ENCODE measurements around the gene GNAQ.
"Not testable (repeated sequence)": the region's sequence is repeated elsewhere in the genome, so short reads cannot be mapped to it uniquely, and the experiment has no call there.

The GNAQ gene

DNA sequence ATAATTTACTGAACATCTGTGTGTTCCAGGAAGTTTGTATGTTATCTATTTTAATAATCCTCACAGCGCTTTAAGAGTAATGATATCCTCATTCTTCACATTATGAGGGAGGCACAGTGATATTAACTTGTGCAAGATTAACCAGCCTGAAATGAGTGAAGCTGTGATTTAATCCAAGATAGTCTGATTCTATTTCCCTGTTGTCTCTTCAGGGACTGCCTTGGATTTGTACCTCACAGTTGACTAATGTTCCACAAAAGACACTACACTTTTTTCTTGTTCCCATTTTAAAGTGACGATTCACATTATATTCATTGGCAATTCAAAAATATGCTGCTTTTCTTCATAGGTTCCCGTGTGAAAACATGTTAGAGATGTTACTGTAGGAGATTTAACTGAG lies 258.2 kb downstream of the GNAQ start:
- no peak overlapping the region for H3K9ac ChIP-seq (ENCODE audit: low read length in 2 of 2)
- no peak overlapping the region for H3K27ac ChIP-seq (ENCODE audit: low read length)
- peaks cover 0 to 2% of the 10 kb centered on the region in 2 donors for H3K36me3 ChIP-seq (ENCODE audit: control insufficient read depth in 2 of 2, insufficient read depth in 2 of 2, low read length in 2 of 2)
- no peaks in the 10 kb centered on the region for H3K4me1 ChIP-seq (ENCODE audit: control insufficient read depth, insufficient read depth, low read length)
- no peaks in the 10 kb centered on the region for H3K27me3 ChIP-seq (ENCODE audit: control insufficient read depth in 1 of 2, insufficient read depth in 2 of 2, low read length in 2 of 2)
- no peaks in the 10 kb centered on the region for H3K9me3 ChIP-seq (ENCODE audit: control insufficient read depth in 2 of 2, low read length in 2 of 2)
- H3K4me3 ChIP-seq (ENCODE audit: low read length in 2 of 2): no peak overlapping the region

GRCh38 chr9:77772646-77773045 lies 259.0 kb downstream of the GNAQ start:
- Histone ChIP-seq H3K9me3 (ENCODE audit: control insufficient read depth in 2 of 2, low read length in 2 of 2) (no peaks in the 10 kb centered on the region), H3K36me3 (ENCODE audit: control insufficient read depth in 2 of 2, insufficient read depth in 2 of 2, low read length in 2 of 2) (peaks cover 0 to 2% of the 10 kb centered on the region in 2 donors), H3K27ac (ENCODE audit: low read length) (no peak overlapping the region), H3K4me3 (ENCODE audit: low read length in 2 of 2) (no peak overlapping the region), H3K27me3 (ENCODE audit: control insufficient read depth in 1 of 2, insufficient read depth in 2 of 2, low read length in 2 of 2) (no peaks in the 10 kb centered on the region), H3K4me1 (ENCODE audit: control insufficient read depth, insufficient read depth, low read length) (no peaks in the 10 kb centered on the region), H3K9ac (ENCODE audit: low read length in 2 of 2) (no peak overlapping the region)

DNA sequence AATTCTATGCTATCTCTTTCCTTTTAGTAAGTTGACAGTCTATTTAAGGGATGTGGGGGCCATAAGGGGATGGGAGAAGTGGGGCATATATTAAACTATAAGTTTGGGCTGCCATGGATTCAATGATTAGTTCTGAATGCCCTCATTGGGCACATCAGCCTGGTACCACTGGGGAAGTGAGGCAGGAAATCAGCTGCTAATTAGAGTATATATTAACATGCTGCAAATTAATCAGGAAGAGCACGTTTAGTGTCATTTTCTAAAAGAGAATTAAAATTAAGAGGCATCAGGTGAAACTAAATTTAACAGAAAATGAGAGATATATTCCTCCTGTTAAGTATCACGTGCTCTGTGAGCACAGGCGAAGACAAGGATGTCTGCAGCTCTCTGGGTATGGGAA lies 260.4 kb downstream of the GNAQ start:
- Histone ChIP-seq H3K36me3 (ENCODE audit: control insufficient read depth in 2 of 2, insufficient read depth in 2 of 2, low read length in 2 of 2) (peaks cover 0 to 2% of the 10 kb centered on the region in 2 donors), H3K27ac (ENCODE audit: low read length) (no peak overlapping the region), H3K9me3 (ENCODE audit: control insufficient read depth in 2 of 2, low read length in 2 of 2) (no peaks in the 10 kb centered on the region), H3K4me3 (ENCODE audit: low read length in 2 of 2) (no peak overlapping the region), H3K9ac (ENCODE audit: low read length in 2 of 2) (no peak overlapping the region), H3K27me3 (ENCODE audit: control insufficient read depth in 1 of 2, insufficient read depth in 2 of 2, low read length in 2 of 2) (no peaks in the 10 kb centered on the region), H3K4me1 (ENCODE audit: control insufficient read depth, insufficient read depth, low read length) (no peaks in the 10 kb centered on the region)

DNA sequence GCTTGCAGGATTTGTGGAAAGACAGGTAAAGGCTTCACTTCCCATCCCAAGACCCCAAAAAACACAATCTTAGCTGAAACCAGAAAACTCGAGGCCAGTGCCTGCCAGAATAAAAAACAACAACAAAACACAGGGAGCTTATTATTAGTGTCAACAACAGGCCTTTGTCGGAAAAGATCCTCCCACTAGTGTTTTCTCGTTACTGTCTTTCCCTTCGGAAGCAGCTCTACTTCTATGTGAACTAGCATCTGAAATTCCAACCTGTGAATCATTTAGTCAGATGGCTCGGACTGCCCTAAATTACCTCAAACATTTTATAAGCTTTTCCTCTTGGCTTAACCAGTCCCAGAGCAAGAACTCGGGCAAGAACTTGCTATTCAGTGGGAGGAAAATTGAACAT lies 261.3 kb downstream of the GNAQ start:
- Histone ChIP-seq H3K9ac (ENCODE audit: low read length in 2 of 2) (no peak overlapping the region), H3K4me3 (ENCODE audit: low read length in 2 of 2) (no peak overlapping the region), H3K27ac (ENCODE audit: low read length) (no peak overlapping the region), H3K9me3 (ENCODE audit: control insufficient read depth in 2 of 2, low read length in 2 of 2) (no peaks in the 10 kb centered on the region), H3K4me1 (ENCODE audit: control insufficient read depth, insufficient read depth, low read length) (no peaks in the 10 kb centered on the region), H3K27me3 (ENCODE audit: control insufficient read depth in 1 of 2, insufficient read depth in 2 of 2, low read length in 2 of 2) (no peaks in the 10 kb centered on the region), H3K36me3 (ENCODE audit: control insufficient read depth in 2 of 2, insufficient read depth in 2 of 2, low read length in 2 of 2) (no peaks in the 10 kb centered on the region)

DNA sequence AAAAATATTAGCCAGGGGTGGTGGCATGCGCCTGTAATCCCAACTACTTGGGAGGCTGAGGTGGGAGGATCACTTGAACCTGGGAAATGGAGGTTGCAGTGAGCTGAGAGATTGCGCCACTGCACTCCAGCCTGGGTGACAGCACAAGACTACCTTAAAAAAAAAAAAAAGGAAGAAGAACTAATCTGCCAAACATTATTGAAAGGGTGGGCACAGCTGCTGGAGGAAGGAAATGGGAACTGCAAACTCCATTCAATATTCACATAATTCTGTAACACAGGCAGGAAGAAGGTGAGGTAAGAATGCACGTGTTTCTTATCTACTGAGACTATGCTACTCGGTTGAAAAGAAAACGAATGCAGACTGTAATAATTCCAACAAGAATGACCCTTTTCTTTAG lies 262.4 kb downstream of the GNAQ start:
- H3K27me3 ChIP-seq (ENCODE audit: control insufficient read depth in 1 of 2, insufficient read depth in 2 of 2, low read length in 2 of 2): no peaks in the 10 kb centered on the region
- H3K4me3 ChIP-seq (ENCODE audit: low read length in 2 of 2): no peak overlapping the region
- H3K9me3 ChIP-seq (ENCODE audit: control insufficient read depth in 2 of 2, low read length in 2 of 2): no peaks in the 10 kb centered on the region
- H3K4me1 ChIP-seq (ENCODE audit: control insufficient read depth, insufficient read depth, low read length): no peaks in the 10 kb centered on the region
- no peak overlapping the region for H3K27ac ChIP-seq (ENCODE audit: low read length)
- no peak overlapping the region for H3K9ac ChIP-seq (ENCODE audit: low read length in 2 of 2)
- H3K36me3 ChIP-seq (ENCODE audit: control insufficient read depth in 2 of 2, insufficient read depth in 2 of 2, low read length in 2 of 2): no peaks in the 10 kb centered on the region

DNA sequence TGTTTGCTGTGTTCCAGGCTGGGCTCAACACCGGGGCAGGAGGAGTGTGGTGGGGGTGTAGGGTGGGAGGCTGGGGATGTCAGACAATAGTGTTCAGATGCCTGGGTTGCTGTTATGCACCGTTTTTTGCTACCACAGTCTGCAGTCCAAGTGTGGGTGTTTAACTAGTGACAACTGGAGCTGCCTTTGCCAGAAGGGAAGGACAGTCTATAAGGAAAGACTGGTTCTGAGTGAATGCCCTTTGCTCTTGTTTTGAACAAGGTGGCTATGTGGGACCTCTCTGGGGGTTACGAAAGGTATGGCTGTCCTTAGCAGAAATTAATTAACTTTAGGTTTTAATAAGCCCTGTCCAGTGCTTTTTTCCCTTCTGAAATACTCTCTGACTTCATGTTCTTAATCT lies 265.0 kb downstream of the GNAQ start:
- Histone ChIP-seq H3K9me3 (ENCODE audit: control insufficient read depth in 2 of 2, low read length in 2 of 2) (no peaks in the 10 kb centered on the region), H3K27ac (ENCODE audit: low read length) (no peak overlapping the region), H3K9ac (ENCODE audit: low read length in 2 of 2) (no peak overlapping the region), H3K4me1 (ENCODE audit: control insufficient read depth, insufficient read depth, low read length) (no peaks in the 10 kb centered on the region), H3K27me3 (ENCODE audit: control insufficient read depth in 1 of 2, insufficient read depth in 2 of 2, low read length in 2 of 2) (no peaks in the 10 kb centered on the region), H3K4me3 (ENCODE audit: low read length in 2 of 2) (no peak overlapping the region), H3K36me3 (ENCODE audit: control insufficient read depth in 2 of 2, insufficient read depth in 2 of 2, low read length in 2 of 2) (no peaks in the 10 kb centered on the region)

- Histone ChIP-seq H3K4me1 (ENCODE audit: control insufficient read depth, insufficient read depth, low read length) (no peaks in the 10 kb centered on the region), H3K36me3 (ENCODE audit: control insufficient read depth in 2 of 2, insufficient read depth in 2 of 2, low read length in 2 of 2) (no peaks in the 10 kb centered on the region), H3K9me3 (ENCODE audit: control insufficient read depth in 2 of 2, low read length in 2 of 2) (no peaks in the 10 kb centered on the region), H3K4me3 (ENCODE audit: low read length in 2 of 2) (no peak overlapping the region), H3K27ac (ENCODE audit: low read length) (no peak overlapping the region), H3K9ac (ENCODE audit: low read length in 2 of 2) (no peak overlapping the region), H3K27me3 (ENCODE audit: control insufficient read depth in 1 of 2, insufficient read depth in 2 of 2, low read length in 2 of 2) (no peaks in the 10 kb centered on the region)
These were observed 265.8 kb downstream of the GNAQ start for GRCh38 chr9:77765781-77766259.

GRCh38 chr9:77764894-77765780 lies 266.5 kb downstream of the GNAQ start:
- H3K9me3 ChIP-seq (ENCODE audit: control insufficient read depth in 2 of 2, low read length in 2 of 2): no peaks in the 10 kb centered on the region
- no peak overlapping the region for H3K9ac ChIP-seq (ENCODE audit: low read length in 2 of 2)
- no peak overlapping the region for H3K4me3 ChIP-seq (ENCODE audit: low read length in 2 of 2)
- no peaks in the 10 kb centered on the region for H3K4me1 ChIP-seq (ENCODE audit: control insufficient read depth, insufficient read depth, low read length)
- no peaks in the 10 kb centered on the region for H3K27me3 ChIP-seq (ENCODE audit: control insufficient read depth in 1 of 2, insufficient read depth in 2 of 2, low read length in 2 of 2)
- H3K27ac ChIP-seq (ENCODE audit: low read length): no peak overlapping the region
- H3K36me3 ChIP-seq (ENCODE audit: control insufficient read depth in 2 of 2, insufficient read depth in 2 of 2, low read length in 2 of 2): no peaks in the 10 kb centered on the region

DNA sequence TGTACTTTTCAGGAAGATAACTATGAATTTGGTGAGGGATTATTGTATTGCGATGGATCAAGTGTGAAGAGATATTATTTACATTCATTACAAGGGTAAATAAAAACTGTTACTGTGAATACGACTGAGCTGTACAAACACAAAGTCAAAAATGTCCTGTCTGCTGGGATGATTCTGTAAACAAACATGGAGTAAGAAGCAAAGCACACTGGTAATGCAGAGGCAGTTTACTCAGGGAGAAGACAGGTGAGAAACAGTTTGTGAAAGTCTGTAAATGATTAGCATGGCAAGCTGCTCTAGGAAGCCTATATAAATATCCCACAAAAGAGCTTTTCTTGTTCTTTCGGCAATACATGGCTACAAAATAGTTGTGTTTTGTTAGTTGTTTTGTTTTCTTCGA lies 268.0 kb downstream of the GNAQ start:
- Histone ChIP-seq H3K9ac (ENCODE audit: low read length in 2 of 2) (no peak overlapping the region), H3K4me3 (ENCODE audit: low read length in 2 of 2) (no peak overlapping the region), H3K27ac (ENCODE audit: low read length) (no peak overlapping the region), H3K36me3 (ENCODE audit: control insufficient read depth in 2 of 2, insufficient read depth in 2 of 2, low read length in 2 of 2) (no peaks in the 10 kb centered on the region), H3K9me3 (ENCODE audit: control insufficient read depth in 2 of 2, low read length in 2 of 2) (no peaks in the 10 kb centered on the region), H3K4me1 (ENCODE audit: control insufficient read depth, insufficient read depth, low read length) (no peaks in the 10 kb centered on the region), H3K27me3 (ENCODE audit: control insufficient read depth in 1 of 2, insufficient read depth in 2 of 2, low read length in 2 of 2) (no peaks in the 10 kb centered on the region)

DNA sequence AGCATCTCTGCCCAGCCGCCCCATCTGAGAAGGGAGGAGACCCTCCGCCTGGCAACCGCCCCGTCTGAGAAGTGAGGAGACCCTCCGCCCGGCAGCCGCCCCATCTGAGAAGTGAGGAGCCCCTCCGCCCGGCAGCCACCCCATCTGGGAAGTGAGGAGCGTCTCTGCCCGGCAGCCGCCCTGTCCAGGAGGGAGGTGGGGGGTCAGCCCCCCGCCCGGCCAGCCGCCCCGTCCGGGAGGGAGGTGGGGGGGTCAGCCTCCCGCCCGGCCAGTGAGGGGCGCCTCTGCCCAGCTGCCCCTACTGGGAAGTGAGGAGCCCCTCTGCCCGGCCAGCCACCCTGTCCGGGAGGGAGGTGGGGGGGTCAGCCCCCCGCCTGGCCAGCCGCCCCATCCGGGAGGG lies 270.7 kb downstream of the GNAQ start:
- H3K27ac ChIP-seq (ENCODE audit: low read length); H3K4me3 ChIP-seq (ENCODE audit: low read length in 2 of 2); H3K9ac ChIP-seq (ENCODE audit: low read length in 2 of 2); H3K4me1 ChIP-seq (ENCODE audit: control insufficient read depth, insufficient read depth, low read length); H3K27me3 ChIP-seq (ENCODE audit: control insufficient read depth in 1 of 2, insufficient read depth in 2 of 2, low read length in 2 of 2); H3K9me3 ChIP-seq (ENCODE audit: control insufficient read depth in 2 of 2, low read length in 2 of 2); H3K36me3 ChIP-seq (ENCODE audit: control insufficient read depth in 2 of 2, insufficient read depth in 2 of 2, low read length in 2 of 2): not testable (repeated sequence)

DNA sequence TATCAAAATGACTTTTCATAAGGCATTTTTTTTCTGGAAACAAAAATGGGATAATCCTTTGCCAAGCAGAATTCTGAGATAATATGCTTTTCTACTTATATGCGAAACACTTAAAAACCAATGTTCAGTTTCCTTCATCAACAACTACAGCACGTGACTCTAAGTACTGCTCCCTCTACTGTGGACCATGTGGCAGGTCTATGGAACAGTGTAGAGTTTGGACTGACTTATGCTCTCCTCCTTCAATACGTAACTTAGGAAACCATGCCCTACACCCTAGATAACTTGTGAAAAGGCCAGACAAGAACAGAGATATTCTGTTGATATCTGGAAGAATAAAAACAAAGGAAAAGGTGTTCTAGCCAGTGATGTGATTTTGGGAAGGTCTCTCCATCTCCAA lies 272.2 kb downstream of the GNAQ start:
- Histone ChIP-seq H3K4me3 (ENCODE audit: low read length in 2 of 2) (no peak overlapping the region), H3K27ac (ENCODE audit: low read length) (no peak overlapping the region), H3K36me3 (ENCODE audit: control insufficient read depth in 2 of 2, insufficient read depth in 2 of 2, low read length in 2 of 2) (no peaks in the 10 kb centered on the region), H3K9me3 (ENCODE audit: control insufficient read depth in 2 of 2, low read length in 2 of 2) (no peaks in the 10 kb centered on the region), H3K4me1 (ENCODE audit: control insufficient read depth, insufficient read depth, low read length) (no peaks in the 10 kb centered on the region), H3K9ac (ENCODE audit: low read length in 2 of 2) (no peak overlapping the region), H3K27me3 (ENCODE audit: control insufficient read depth in 1 of 2, insufficient read depth in 2 of 2, low read length in 2 of 2) (no peaks in the 10 kb centered on the region)
